ENCODE results near the gene LYPLAL1. TPM values are rescaled to one million over a fixed set of nuclear protein-coding genes. Genes with fewer than 3 reads are reported as not detected.
"Not testable (repeated sequence)": the region's sequence is repeated elsewhere in the genome, so short reads cannot be mapped to it uniquely, and the experiment has no call there.

The LYPLAL1 gene
- total and polyA plus RNA-seq, 2 donors from 2014 or later = 50.9 to 116 TPM

DNA sequence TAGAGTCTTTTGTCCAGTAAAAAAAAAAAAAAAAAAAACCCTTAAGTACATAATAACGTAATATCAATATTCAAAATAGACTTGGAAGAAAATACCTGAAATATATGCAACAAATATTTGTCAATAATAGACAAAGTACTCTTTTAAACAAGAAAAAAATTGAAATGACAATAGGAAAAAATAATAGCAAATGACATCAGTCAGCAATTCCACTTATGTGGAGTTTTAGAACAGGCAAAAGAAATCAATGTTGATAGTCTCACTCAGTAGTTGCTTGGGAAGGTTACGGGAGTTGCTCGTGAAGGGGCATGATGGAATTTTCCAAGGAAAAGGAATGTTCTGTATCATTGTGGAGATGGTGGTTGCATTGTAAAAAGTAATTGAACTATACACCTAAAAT, 16.9 kb downstream of the LYPLAL1 start:
- Histone ChIP-seq H3K4me3 (ENCODE audit: low read length in 3 of 3) (no peak overlapping the region), H3K36me3 (ENCODE audit: control insufficient read depth in 2 of 3, insufficient read depth in 3 of 3, low read length in 3 of 3) (peaks cover 0 to 3% (median under 1%) of the 10 kb centered on the region in 3 donors), H3K9ac (ENCODE audit: low read length in 3 of 3) (no peak overlapping the region), H3K27ac (ENCODE audit: low read depth in 2 of 2, low read length in 2 of 2) (no peak overlapping the region), H3K27me3 (ENCODE audit: control insufficient read depth, insufficient read depth, low read length) (no peaks in the 10 kb centered on the region), H3K4me1 (ENCODE audit: control insufficient read depth in 2 of 3, insufficient read depth in 2 of 3, low read depth in 1 of 3, low read length in 3 of 3) (peaks cover 0 to 18% (median 6%) of the 10 kb centered on the region in 3 donors), H3K9me3 (ENCODE audit: control insufficient read depth in 2 of 3, insufficient read depth in 1 of 3, low read length in 3 of 3) (no peaks in the 10 kb centered on the region)
- FAIRE-seq (peak; percentile 76), DNase-seq (no peak)
- TF ChIP-seq, protein P1, sequence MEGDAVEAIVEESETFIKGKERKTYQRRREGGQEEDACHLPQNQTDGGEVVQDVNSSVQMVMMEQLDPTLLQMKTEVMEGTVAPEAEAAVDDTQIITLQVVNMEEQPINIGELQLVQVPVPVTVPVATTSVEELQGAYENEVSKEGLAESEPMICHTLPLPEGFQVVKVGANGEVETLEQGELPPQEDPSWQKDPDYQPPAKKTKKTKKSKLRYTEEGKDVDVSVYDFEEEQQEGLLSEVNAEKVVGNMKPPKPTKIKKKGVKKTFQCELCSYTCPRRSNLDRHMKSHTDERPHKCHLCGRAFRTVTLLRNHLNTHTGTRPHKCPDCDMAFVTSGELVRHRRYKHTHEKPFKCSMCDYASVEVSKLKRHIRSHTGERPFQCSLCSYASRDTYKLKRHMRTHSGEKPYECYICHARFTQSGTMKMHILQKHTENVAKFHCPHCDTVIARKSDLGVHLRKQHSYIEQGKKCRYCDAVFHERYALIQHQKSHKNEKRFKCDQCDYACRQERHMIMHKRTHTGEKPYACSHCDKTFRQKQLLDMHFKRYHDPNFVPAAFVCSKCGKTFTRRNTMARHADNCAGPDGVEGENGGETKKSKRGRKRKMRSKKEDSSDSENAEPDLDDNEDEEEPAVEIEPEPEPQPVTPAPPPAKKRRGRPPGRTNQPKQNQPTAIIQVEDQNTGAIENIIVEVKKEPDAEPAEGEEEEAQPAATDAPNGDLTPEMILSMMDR (IDR thresholded peaks at IDR 0.05; ENCODE audit: borderline replicate concordance, extremely low read depth, insufficient read depth) = no peak
- intact Hi-C loops (cut with DNase I) = no loop called here

DNA sequence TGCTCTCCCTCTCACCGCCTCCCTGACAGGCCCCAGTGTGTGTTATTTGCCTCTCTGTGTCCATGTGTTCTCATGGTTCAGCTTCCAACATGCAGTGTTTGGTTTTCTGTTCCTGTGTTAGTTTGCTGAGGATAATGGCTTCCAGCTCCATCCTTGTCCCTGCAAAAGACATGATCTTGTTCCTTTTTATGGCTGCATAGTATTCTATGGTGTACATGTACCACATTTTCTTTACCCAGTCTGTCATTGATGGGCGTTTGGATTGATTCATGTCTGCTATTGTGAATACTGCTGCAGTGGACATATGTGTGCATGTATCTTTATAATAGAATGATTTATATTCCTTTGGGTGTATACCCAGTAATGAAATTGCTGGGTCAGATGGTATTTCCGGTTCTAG, 22.2 kb downstream of the LYPLAL1 start:
- H3K4me3 ChIP-seq (ENCODE audit: low read length in 3 of 3); intact Hi-C loops (cut with DNase I); H3K27me3 ChIP-seq (ENCODE audit: control insufficient read depth, insufficient read depth, low read length); H3K9ac ChIP-seq (ENCODE audit: low read length in 3 of 3); H3K4me1 ChIP-seq (ENCODE audit: control insufficient read depth in 2 of 3, insufficient read depth in 2 of 3, low read depth in 1 of 3, low read length in 3 of 3); FAIRE-seq; H3K9me3 ChIP-seq (ENCODE audit: control insufficient read depth in 2 of 3, insufficient read depth in 1 of 3, low read length in 3 of 3); DNase-seq; H3K27ac ChIP-seq (ENCODE audit: low read depth in 2 of 2, low read length in 2 of 2): not testable (repeated sequence)
- peaks cover 2 to 14% (median 4%) of the 10 kb centered on the region in 3 donors for H3K36me3 ChIP-seq (ENCODE audit: control insufficient read depth in 2 of 3, insufficient read depth in 3 of 3, low read length in 3 of 3)

DNA sequence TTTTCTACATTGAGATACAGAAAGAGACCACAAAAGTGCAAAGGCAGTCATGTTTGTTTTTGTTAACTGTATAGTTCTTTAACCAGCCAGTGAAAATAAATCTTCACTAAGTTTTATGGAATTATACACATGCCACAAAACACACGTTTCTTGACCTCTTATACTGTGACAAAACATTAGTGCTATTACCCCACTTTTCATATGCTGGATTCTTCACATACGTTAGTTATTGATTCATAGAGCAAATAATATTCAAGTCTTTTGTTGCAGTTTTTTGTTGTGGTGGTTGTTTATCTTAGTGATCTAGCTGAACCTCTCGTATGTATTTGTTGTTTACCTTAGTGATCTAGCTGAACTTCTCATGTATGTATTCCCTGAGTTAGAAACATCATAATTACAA, 28.0 kb downstream of the LYPLAL1 start:
- no peak for FAIRE-seq
- TF ChIP-seq, protein P1 (IDR thresholded peaks at IDR 0.05; ENCODE audit: borderline replicate concordance, extremely low read depth, insufficient read depth) = no peak
- intact Hi-C loops (cut with DNase I) = no loop called here
- Histone ChIP-seq H3K4me3 (ENCODE audit: low read length in 3 of 3) (no peak overlapping the region), H3K9me3 (ENCODE audit: control insufficient read depth in 2 of 3, insufficient read depth in 1 of 3, low read length in 3 of 3) (no peaks in the 10 kb centered on the region), H3K36me3 (ENCODE audit: control insufficient read depth in 2 of 3, insufficient read depth in 3 of 3, low read length in 3 of 3) (peaks cover 0 to 11% (median 4%) of the 10 kb centered on the region in 3 donors), H3K4me1 (ENCODE audit: control insufficient read depth in 2 of 3, insufficient read depth in 2 of 3, low read depth in 1 of 3, low read length in 3 of 3) (no peaks in the 10 kb centered on the region), H3K9ac (ENCODE audit: low read length in 3 of 3) (no peak overlapping the region), H3K27ac (ENCODE audit: low read depth in 2 of 2, low read length in 2 of 2) (no peak overlapping the region), H3K27me3 (ENCODE audit: control insufficient read depth, insufficient read depth, low read length) (no peaks in the 10 kb centered on the region)
- DNase-seq = no peak

DNA sequence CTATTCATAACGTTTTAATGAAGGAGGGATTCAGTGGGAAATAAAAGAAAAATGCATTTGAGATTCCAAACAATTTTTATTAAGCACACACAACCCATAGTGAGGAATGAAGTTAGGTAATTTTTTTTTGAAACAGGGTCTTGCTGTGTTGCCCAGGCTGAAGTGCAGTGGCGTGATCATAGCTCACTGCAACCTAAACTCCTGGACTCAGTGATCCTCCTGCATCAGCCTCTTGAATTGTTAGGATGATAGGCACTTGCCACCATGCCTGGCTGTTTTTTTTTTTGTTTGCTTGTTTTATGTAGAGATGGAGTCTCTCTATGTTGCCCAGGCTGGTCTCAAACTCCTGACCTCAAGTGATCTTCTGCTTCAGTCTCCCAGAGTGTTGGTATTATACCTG, 28.9 kb downstream of the LYPLAL1 start:
- no peak overlapping the region for H3K4me3 ChIP-seq (ENCODE audit: low read length in 3 of 3)
- intact Hi-C loops (cut with DNase I) = no loop called here
- TF ChIP-seq, protein P1 (IDR thresholded peaks at IDR 0.05; ENCODE audit: borderline replicate concordance, extremely low read depth, insufficient read depth) = no peak
- H3K4me1 ChIP-seq (ENCODE audit: control insufficient read depth in 2 of 3, insufficient read depth in 2 of 3, low read depth in 1 of 3, low read length in 3 of 3) = no peaks in the 10 kb centered on the region
- FAIRE-seq (no peak), DNase-seq (no peak)
- H3K9ac ChIP-seq (ENCODE audit: low read length in 3 of 3) = no peak overlapping the region
- H3K36me3 ChIP-seq (ENCODE audit: control insufficient read depth in 2 of 3, insufficient read depth in 3 of 3, low read length in 3 of 3) = peaks cover 0 to 11% (median 4%) of the 10 kb centered on the region in 3 donors
- no peaks in the 10 kb centered on the region for H3K27me3 ChIP-seq (ENCODE audit: control insufficient read depth, insufficient read depth, low read length)
- H3K9me3 ChIP-seq (ENCODE audit: control insufficient read depth in 2 of 3, insufficient read depth in 1 of 3, low read length in 3 of 3) = no peaks in the 10 kb centered on the region
- no peak overlapping the region for H3K27ac ChIP-seq (ENCODE audit: low read depth in 2 of 2, low read length in 2 of 2)

Measured in kidney (tissue), 14 donors.